BLaER1 (cell line): ENCODE data around the gene F3.
"Not testable (repeated sequence)": the region's sequence is repeated elsewhere in the genome, so short reads cannot be mapped to it uniquely, and the experiment has no call there.

Experiments used
- H3K27ac ChIP-seq: shearing (Covaris generic); formaldehyde crosslinking; 2 replicates; pipeline ENCODE4 v1.8.1; 2022
- H3K27me3 ChIP-seq: shearing (Covaris generic); formaldehyde crosslinking; 2 replicates; pipeline ENCODE4 v1.8.1; 2022
- H3K36me3 ChIP-seq: shearing (Covaris generic); formaldehyde crosslinking; 2 replicates; pipeline ENCODE4 v1.8.1; 2022
- H3K4me1 ChIP-seq: shearing (Covaris generic); formaldehyde crosslinking; 2 replicates; pipeline ENCODE4 v1.8.1; 2022
- H3K4me2 ChIP-seq: shearing (Covaris generic); formaldehyde crosslinking; 2 replicates; pipeline ENCODE4 v1.8.1; 2022
- H3K4me3 ChIP-seq: shearing (Covaris generic); formaldehyde crosslinking; 2 replicates; pipeline ENCODE4 v1.8.1; 2022
- H3K9ac ChIP-seq: shearing (Covaris generic); formaldehyde crosslinking; 2 replicates; pipeline ENCODE4 v1.8.1; 2022
- H3K9me3 ChIP-seq: shearing (Covaris generic); formaldehyde crosslinking; 2 replicates; pipeline ENCODE4 v1.8.1; 2022
- H4K20me1 ChIP-seq: shearing (Covaris generic); formaldehyde crosslinking; 2 replicates; pipeline ENCODE4 v1.8.1; 2022
- Cebpa-rat ChIP-seq: shearing (Covaris generic); IDR thresholded peaks from 2 replicates; pipeline ENCODE4 v1.8.1; 2022

Gene F3

GRCh38 chr1:94541246-94542087, at the start of gene F3:
Gene F3 (minus strand): TSS chr1:94541759. CDS start chr1:94541636, 123 bp downstream.
- H3K9ac ChIP-seq: peak within 1 kb of the TSS; percentile 70
- H3K27ac ChIP-seq: no peak within 1 kb of the TSS
- H3K4me1 ChIP-seq: peaks cover 21% of the 10 kb centered on the region
- H3K9me3 ChIP-seq: peaks cover 3% of the 10 kb centered on the region; the same call in 1 of the 2 replicates
- H3K27me3 ChIP-seq: peaks cover 20% of the 10 kb centered on the region
- H3K4me2 ChIP-seq: peak within 1 kb of the TSS; percentile 94
- no peak for TF ChIP-seq Cebpa-rat
- peak within 1 kb of the TSS; percentile 74 for H3K4me3 ChIP-seq
- H3K36me3 ChIP-seq: no peaks in the 10 kb centered on the region
- H4K20me1 ChIP-seq: no peaks in the 10 kb centered on the region

GRCh38 chr1:94590203-94591137, 48.9 kb upstream of the F3 start:
- H3K9ac ChIP-seq: no peak overlapping the region
- H3K4me2 ChIP-seq: no peak overlapping the region
- no peaks in the 10 kb centered on the region for H3K4me1 ChIP-seq
- H3K9me3 ChIP-seq: no peaks in the 10 kb centered on the region
- H4K20me1 ChIP-seq: no peaks in the 10 kb centered on the region
- no peak overlapping the region for H3K4me3 ChIP-seq
- H3K27ac ChIP-seq: no peak overlapping the region
- H3K36me3 ChIP-seq: no peaks in the 10 kb centered on the region
- no peak for TF ChIP-seq Cebpa-rat
- H3K27me3 ChIP-seq: no peaks in the 10 kb centered on the region

GRCh38 chr1:94589728-94590127, 48.2 kb upstream of the F3 start:
- Histone ChIP-seq H3K36me3 (no peaks in the 10 kb centered on the region), H4K20me1 (no peaks in the 10 kb centered on the region), H3K9ac (no peak overlapping the region), H3K4me1 (no peaks in the 10 kb centered on the region), H3K9me3 (no peaks in the 10 kb centered on the region), H3K27ac (no peak overlapping the region), H3K4me2 (no peak overlapping the region), H3K4me3 (no peak overlapping the region), H3K27me3 (no peaks in the 10 kb centered on the region)
- TF ChIP-seq Cebpa-rat: no peak

- Histone ChIP-seq H3K9me3 (peaks cover 12% of the 10 kb centered on the region), H3K4me1 (no peaks in the 10 kb centered on the region)
- TF ChIP-seq Cebpa-rat: no peak
Measured at GRCh38 chr1:94582565-94582964, 41.0 kb upstream of the F3 start.

GRCh38 chr1:94580367-94581115, 39.0 kb upstream of the F3 start:
- Histone ChIP-seq H3K27me3 (no peaks in the 10 kb centered on the region), H3K9ac (no peak overlapping the region), H3K9me3 (peaks cover 21% of the 10 kb centered on the region), H4K20me1 (no peaks in the 10 kb centered on the region), H3K27ac (no peak overlapping the region), H3K4me2 (no peak overlapping the region), H3K4me1 (no peaks in the 10 kb centered on the region), H3K36me3 (no peaks in the 10 kb centered on the region), H3K4me3 (no peak overlapping the region)
- no peak for TF ChIP-seq Cebpa-rat

More at GRCh38 chr1:94582565-94582964, 41.0 kb upstream of the F3 start:
- H4K20me1 ChIP-seq: no peaks in the 10 kb centered on the region
- no peaks in the 10 kb centered on the region for H3K27me3 ChIP-seq
- H3K36me3 ChIP-seq: no peaks in the 10 kb centered on the region
- no peak overlapping the region for H3K9ac ChIP-seq
- H3K4me2 ChIP-seq: no peak overlapping the region
- H3K27ac ChIP-seq: no peak overlapping the region
- H3K4me3 ChIP-seq: no peak overlapping the region

- H3K27me3 ChIP-seq: no peaks in the 10 kb centered on the region
- H3K9me3 ChIP-seq: peaks cover 21% of the 10 kb centered on the region
- no peak overlapping the region for H3K4me2 ChIP-seq
- H3K4me1 ChIP-seq: no peaks in the 10 kb centered on the region
- no peak for TF ChIP-seq Cebpa-rat
- no peak overlapping the region for H3K4me3 ChIP-seq
- no peaks in the 10 kb centered on the region for H3K36me3 ChIP-seq
- no peaks in the 10 kb centered on the region for H4K20me1 ChIP-seq
- H3K27ac ChIP-seq: no peak overlapping the region
- no peak overlapping the region for H3K9ac ChIP-seq
Measured at GRCh38 chr1:94579876-94580294, 38.3 kb upstream of the F3 start.

GRCh38 chr1:94578856-94579255, 37.3 kb upstream of the F3 start:
- H3K9me3 ChIP-seq: peaks cover 21% of the 10 kb centered on the region

GRCh38 chr1:94573917-94574316, 32.4 kb upstream of the F3 start:
- not testable (repeated sequence) for H3K36me3 ChIP-seq, H3K9ac ChIP-seq, H3K27ac ChIP-seq, H3K4me1 ChIP-seq, H4K20me1 ChIP-seq, H3K27me3 ChIP-seq, H3K4me2 ChIP-seq, H3K4me3 ChIP-seq
- H3K9me3 ChIP-seq: peaks cover 22% of the 10 kb centered on the region

More at GRCh38 chr1:94578856-94579255, 37.3 kb upstream of the F3 start:
- no peak overlapping the region for H3K4me2 ChIP-seq
- H3K27ac ChIP-seq: no peak overlapping the region
- no peaks in the 10 kb centered on the region for H4K20me1 ChIP-seq
- TF ChIP-seq Cebpa-rat: no peak
- H3K27me3 ChIP-seq: no peaks in the 10 kb centered on the region
- no peak overlapping the region for H3K9ac ChIP-seq
- H3K4me3 ChIP-seq: no peak overlapping the region
- no peaks in the 10 kb centered on the region for H3K4me1 ChIP-seq
- H3K36me3 ChIP-seq: no peaks in the 10 kb centered on the region

GRCh38 chr1:94572780-94573179, 31.2 kb upstream of the F3 start:
- H3K27ac ChIP-seq: no peak overlapping the region
- TF ChIP-seq Cebpa-rat: no peak

GRCh38 chr1:94570965-94571364, 29.4 kb upstream of the F3 start:
- H3K4me2 ChIP-seq, H3K4me1 ChIP-seq, H3K9ac ChIP-seq, H3K36me3 ChIP-seq, H3K27me3 ChIP-seq, H3K4me3 ChIP-seq, H3K27ac ChIP-seq, H4K20me1 ChIP-seq: not testable (repeated sequence)
- peaks cover 19% of the 10 kb centered on the region; the same call in 1 of the 2 replicates for H3K9me3 ChIP-seq

More at GRCh38 chr1:94572780-94573179, 31.2 kb upstream of the F3 start:
- Histone ChIP-seq H3K9me3 (peaks cover 22% of the 10 kb centered on the region), H3K4me2 (no peak overlapping the region), H3K27me3 (no peaks in the 10 kb centered on the region), H3K9ac (no peak overlapping the region), H3K4me3 (no peak overlapping the region), H3K36me3 (no peaks in the 10 kb centered on the region), H4K20me1 (no peaks in the 10 kb centered on the region), H3K4me1 (no peaks in the 10 kb centered on the region)

GRCh38 chr1:94568806-94569205, 27.2 kb upstream of the F3 start:
- H3K27me3 ChIP-seq, H3K27ac ChIP-seq, H3K4me3 ChIP-seq, H3K9ac ChIP-seq, H3K4me2 ChIP-seq, H3K4me1 ChIP-seq, H4K20me1 ChIP-seq, H3K36me3 ChIP-seq: not testable (repeated sequence)
- peaks cover 19% of the 10 kb centered on the region; the same call in 1 of the 2 replicates for H3K9me3 ChIP-seq

- peaks cover 19% of the 10 kb centered on the region; the same call in 1 of the 2 replicates for H3K9me3 ChIP-seq
- not testable (repeated sequence) for H3K36me3 ChIP-seq, H3K9ac ChIP-seq, H3K4me1 ChIP-seq, H3K27me3 ChIP-seq, H3K4me2 ChIP-seq, H3K27ac ChIP-seq, H3K4me3 ChIP-seq, H4K20me1 ChIP-seq
Measured at GRCh38 chr1:94567975-94568607, 26.5 kb upstream of the F3 start.

GRCh38 chr1:94566436-94566835, 24.9 kb upstream of the F3 start:
- H3K27me3 ChIP-seq, H3K4me2 ChIP-seq, H4K20me1 ChIP-seq, H3K36me3 ChIP-seq, H3K4me1 ChIP-seq, H3K4me3 ChIP-seq, H3K27ac ChIP-seq, H3K9ac ChIP-seq: not testable (repeated sequence)
- peaks cover 19% of the 10 kb centered on the region; the same call in 1 of the 2 replicates for H3K9me3 ChIP-seq
